ENCODE measurements around the gene SMARCC2.

GRCh38 chr12:56154818-56155217 lies 34.5 kb downstream of the SMARCC2 start:
- TF ChIP-seq CTCF (IDR thresholded peaks at IDR 0.05; ENCODE audit: low read depth, low read length) (no peak), EZH2phosphoT487 (IDR thresholded peaks at IDR 0.05; ENCODE audit: low read depth) (no peak)
